H1 (cell line): ENCODE data around the gene TBCD.

Source experiments
- CHD2 ChIP-seq: IDR thresholded peaks from 2 replicates; pipeline ENCODE4 v1.6.1; 2012; ENCODE audit warnings: low read length, improper control_type of control experiment
- CREB1 ChIP-seq: IDR thresholded peaks from 2 replicates; pipeline ENCODE4 v1.6.1; 2012; ENCODE audit warnings: inconsistent platforms
- CTCF ChIP-seq, 3 experiments: IDR thresholded peaks; 1 replicate in 2 of 3; 2 replicates in 1 of 3; pipeline versions ENCODE4 v1.5.1 to v1.6.1; 2011; ENCODE audit warnings: low read length in 3 of 3, mild to moderate bottlenecking in 3 of 3, inconsistent platforms in 2 of 3, low read depth in 1 of 3, moderate library complexity in 1 of 3; ENCODE audit not compliant: insufficient read depth in 1 of 3; ENCODE audit errors: control extremely low read depth in 1 of 3
- EZH2 ChIP-seq: fragments of 200-600 bp; sonication (generic); IDR thresholded peaks from 2 replicates; pipeline ENCODE4 v1.7.1; 2012; ENCODE audit warnings: low read depth, mild to moderate bottlenecking, moderate library complexity, low read length, inconsistent platforms; ENCODE audit not compliant: severe bottlenecking
- MAFK ChIP-seq: IDR thresholded peaks from 2 replicates; pipeline ENCODE4 v1.6.1; 2012; ENCODE audit warnings: low read depth, mild to moderate bottlenecking, improper control_type of control experiment, low read length
- RAD21 ChIP-seq, 2 experiments: IDR thresholded peaks in 1 of 2; conservative IDR thresholded peaks in 1 of 2; 2 replicates each; pipeline ENCODE4 v1.6.1; 2011; ENCODE audit warnings: low read depth in 2 of 2, low read length in 2 of 2, improper control_type of control experiment in 1 of 2, inconsistent platforms in 1 of 2, mild to moderate bottlenecking in 1 of 2, moderate library complexity in 1 of 2
- SRF ChIP-seq: IDR thresholded peaks from 2 replicates; pipeline ENCODE4 v1.6.1; 2011; ENCODE audit warnings: mild to moderate bottlenecking, low read depth, low read length, moderate library complexity

GRCh38 chr17:82718986-82719685 is 32.7 kb upstream of the TBCD start:
- TF ChIP-seq RAD21 (IDR thresholded peaks at IDR 0.05 in 1 of 2, conservative IDR thresholded peaks at IDR 0.05 in 1 of 2; ENCODE audit: low read depth in 2 of 2, low read length in 2 of 2) (no peak), SRF (no peak), MAFK (no peak), CTCF (IDR thresholded peaks at IDR 0.05; ENCODE audit: control extremely low read depth in 1 of 3, insufficient read depth in 1 of 3, low read depth in 1 of 3, low read length in 3 of 3) (no peak), CHD2 (no peak), CREB1 (no peak), EZH2 (no peak)
